Glomerular visceral epithelial cell (primary cell): ENCODE results near the gene PHF2.

Experiments
- DNase-seq: peaks from one replicate; pipeline ENCODE4 v3.0.0-alpha.2; 2016; ENCODE audit errors: extremely low spot score

Gene PHF2

GRCh38 chr9:93576258-93577077, at the start of gene PHF2:
Gene PHF2, plus strand, starts transcription at chr9:93576584. Its CDS starts 190 bp downstream, at chr9:93576774.
- peak; percentile 35 for DNase-seq

- DNase-seq = no peak
Observed at GRCh38 chr9:93531374-93531773, 45.0 kb upstream of the PHF2 start.

- DNase-seq = no peak
Observed at GRCh38 chr9:93532141-93532540, 44.2 kb upstream of the PHF2 start.

DNA sequence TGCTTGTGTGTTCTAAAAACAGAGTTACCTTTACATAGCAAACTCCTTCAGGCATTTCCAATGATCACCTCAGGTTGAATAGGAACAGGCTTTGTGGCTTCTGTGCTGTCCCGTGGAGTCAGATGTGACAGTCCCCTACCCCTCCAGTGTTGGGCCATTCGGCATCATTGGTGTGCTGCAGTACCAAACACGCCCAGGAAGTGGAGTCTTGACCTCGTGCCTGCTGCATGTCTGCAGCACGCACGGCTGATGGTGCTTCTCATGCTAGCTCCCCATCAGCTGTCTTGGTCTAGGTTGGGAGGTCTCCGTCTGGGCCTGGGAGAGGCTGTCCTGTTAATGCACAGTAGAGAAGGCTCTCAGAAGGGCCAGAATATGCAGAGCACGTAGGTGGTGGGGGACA, 42.5 kb upstream of the PHF2 start:
- no peak for DNase-seq

GRCh38 chr9:93536167-93536566, 40.2 kb upstream of the PHF2 start:
- DNase-seq = no peak

GRCh38 chr9:93536874-93537273, 39.5 kb upstream of the PHF2 start:
- DNase-seq = peak; percentile 66

GRCh38 chr9:93540305-93540704, 36.1 kb upstream of the PHF2 start:
- DNase-seq = no peak

GRCh38 chr9:93541005-93541404, 35.4 kb upstream of the PHF2 start:
- no peak for DNase-seq

GRCh38 chr9:93541581-93542349, 34.6 kb upstream of the PHF2 start:
- no peak for DNase-seq

DNA sequence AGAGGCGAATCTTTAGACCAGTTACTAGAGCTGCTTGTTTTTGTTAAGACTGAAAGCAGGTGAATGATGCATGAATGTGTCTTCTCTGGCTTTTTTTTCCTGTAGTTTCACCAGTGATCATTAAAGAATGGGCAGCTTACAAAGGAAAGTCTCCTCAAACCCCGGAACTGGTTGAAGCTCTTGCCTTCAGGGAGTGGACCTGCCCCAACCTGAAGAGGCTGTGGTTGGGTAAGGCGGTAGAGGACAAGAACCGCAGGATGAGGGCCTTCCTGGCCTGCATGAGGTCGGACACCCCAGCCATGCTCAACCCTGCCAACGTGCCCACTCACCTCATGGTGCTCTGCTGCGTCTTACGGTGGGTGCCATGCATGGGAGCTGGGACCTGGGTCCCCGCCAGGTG, 33.3 kb upstream of the PHF2 start:
- DNase-seq = no peak

- DNase-seq = no peak
Observed at GRCh38 chr9:93546356-93546755, 30.0 kb upstream of the PHF2 start.

GRCh38 chr9:93549611-93550010, 26.8 kb upstream of the PHF2 start:
- no peak for DNase-seq

DNA sequence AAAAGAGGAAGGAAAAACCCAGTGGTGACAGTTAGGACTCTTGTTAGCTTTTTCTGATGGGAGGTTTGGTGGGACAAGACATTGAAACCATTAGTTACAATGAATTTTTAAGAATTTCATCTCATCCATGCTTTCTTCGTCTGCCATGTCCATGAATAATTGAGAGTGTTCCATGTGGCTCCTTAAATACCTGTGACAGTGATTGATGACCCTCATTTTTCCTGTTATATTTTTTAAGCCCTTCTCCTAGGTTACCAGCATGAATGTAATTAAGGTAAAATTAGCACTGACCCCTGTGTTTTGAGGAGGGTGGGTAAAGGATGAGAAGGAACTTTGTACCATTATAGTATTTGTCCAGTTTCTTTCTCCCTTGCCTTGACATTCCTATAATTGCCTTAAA, 23.5 kb upstream of the PHF2 start:
- no peak for DNase-seq

- DNase-seq = no peak
Observed at GRCh38 chr9:93555370-93555769, 21.0 kb upstream of the PHF2 start.

DNA sequence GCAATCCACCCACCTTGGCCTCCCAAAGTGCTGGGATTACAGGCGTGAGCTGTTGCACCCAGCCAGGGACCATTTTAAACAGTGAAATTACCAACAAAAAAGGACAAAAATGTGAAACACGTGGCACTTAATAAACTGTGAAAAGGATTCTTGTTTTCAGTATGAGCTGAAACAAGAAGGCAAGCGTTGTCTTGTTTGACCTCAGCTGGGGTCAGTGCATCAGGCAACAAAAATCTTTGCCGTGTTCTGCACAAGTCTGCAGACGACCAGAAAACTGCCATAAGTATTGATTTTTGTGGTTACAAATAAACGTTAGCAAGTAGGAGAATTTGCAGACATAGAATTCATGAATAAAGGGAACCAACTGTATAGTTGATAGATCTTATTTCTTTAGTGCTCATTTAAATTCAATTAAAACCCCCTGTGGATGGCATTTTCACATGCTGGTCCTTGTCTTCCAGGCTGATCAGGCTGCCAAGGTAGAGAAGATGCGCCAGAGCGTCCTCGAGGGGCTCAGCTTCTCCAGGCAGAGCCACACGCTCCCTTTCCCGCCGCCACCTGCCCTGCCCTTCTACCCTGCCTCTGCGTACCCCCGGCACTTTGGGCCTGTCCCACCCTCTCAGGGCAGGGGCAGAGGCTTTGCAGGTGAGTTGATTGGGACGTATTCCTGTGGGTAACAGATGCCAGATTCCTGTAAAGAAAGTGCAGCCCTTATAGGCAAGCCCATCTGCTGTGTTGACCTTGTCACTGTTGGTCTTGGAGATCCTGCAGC, 18.8 kb upstream of the PHF2 start:
- no peak for DNase-seq

GRCh38 chr9:93558503-93558902, 17.9 kb upstream of the PHF2 start:
- no peak for DNase-seq

DNA sequence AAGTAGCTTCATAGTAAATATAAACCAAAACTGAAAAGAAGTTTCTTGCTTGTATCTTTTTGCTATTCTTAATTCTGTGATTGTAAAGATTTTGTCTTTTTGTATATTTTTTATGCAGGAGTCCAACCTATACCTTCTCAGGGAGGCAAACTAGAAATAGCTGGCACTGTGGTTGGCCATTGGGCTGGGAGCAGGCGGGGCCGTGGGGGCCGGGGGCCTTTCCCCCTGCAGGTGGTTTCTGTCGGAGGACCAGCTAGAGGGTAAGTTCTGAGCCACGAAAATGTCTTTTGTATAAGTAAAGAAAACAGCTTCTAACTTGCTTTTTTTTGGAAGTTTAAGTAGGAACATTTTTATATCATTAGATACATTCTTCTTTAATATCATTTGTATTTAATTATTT, 15.4 kb upstream of the PHF2 start:
- no peak for DNase-seq

GRCh38 chr9:93562157-93562556, 14.2 kb upstream of the PHF2 start:
- no peak for DNase-seq

DNA sequence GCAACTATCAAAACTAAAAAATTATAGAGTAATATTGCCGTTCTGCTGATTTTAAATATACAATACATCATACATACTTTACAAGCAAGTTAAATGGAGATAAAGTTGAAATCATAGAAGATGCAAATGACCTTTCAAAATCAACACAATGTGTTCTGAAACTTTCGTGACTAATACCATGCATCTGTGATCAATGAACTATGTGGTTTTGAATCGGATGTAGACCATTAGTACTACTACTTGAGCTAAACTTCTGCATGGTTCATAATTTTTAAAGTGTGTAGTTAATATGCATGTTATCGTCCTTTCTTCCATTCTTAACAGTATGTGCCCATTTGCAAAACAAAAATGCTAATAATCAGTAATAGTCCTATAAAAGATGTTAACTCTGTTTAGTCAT, 11.3 kb upstream of the PHF2 start:
- no peak for DNase-seq

- peak; percentile 97 for DNase-seq
Observed at GRCh38 chr9:93566408-93567270, 9.7 kb upstream of the PHF2 start.

- no peak for DNase-seq
Observed at GRCh38 chr9:93567271-93567959, 9.0 kb upstream of the PHF2 start.
